Stimulated activated CD4-positive, alpha-beta T cell treated with anti-CD3 and anti-CD28 coated beads, Interleukin-12 subunit alpha, Interleukin-12 subunit beta, amount 100 ng/mL, for 4 hours (primary cell): ENCODE measurements around the gene OR10A7.
"Not testable (repeated sequence)": the region's sequence is repeated elsewhere in the genome, so short reads cannot be mapped to it uniquely, and the experiment has no call there.

Experiments
- DNase-seq: peaks from one replicate; pipeline ENCODE4 v3.0.0-alpha.2; 2020

Gene OR10A7

DNA sequence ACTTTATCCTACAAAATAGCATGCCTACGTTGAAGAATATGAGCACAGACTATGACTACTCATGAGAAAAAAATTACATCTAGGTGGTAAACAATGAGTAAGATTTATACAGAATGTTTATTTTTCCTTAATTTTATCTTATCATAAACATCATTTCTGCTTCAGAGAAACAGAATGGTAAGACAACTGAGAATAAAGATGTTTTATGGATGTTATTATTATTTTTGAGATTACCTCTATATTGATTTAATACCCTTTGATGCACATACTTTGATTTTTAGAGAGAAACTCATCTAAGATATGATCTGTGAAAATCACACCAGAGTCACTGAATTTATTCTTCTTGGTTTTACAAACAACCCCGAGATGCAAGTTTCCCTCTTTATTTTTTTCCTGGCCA is at the start of gene OR10A7:
Gene OR10A7 (plus strand): TSS at position 301 of the 400 bp plus-strand sequence. CDS start 0 bp downstream, at position 301.
- no peak for DNase-seq

GRCh38 chr12:55171445-55171844 is 49.4 kb upstream of the OR10A7 start:
- DNase-seq, result no peak

DNA sequence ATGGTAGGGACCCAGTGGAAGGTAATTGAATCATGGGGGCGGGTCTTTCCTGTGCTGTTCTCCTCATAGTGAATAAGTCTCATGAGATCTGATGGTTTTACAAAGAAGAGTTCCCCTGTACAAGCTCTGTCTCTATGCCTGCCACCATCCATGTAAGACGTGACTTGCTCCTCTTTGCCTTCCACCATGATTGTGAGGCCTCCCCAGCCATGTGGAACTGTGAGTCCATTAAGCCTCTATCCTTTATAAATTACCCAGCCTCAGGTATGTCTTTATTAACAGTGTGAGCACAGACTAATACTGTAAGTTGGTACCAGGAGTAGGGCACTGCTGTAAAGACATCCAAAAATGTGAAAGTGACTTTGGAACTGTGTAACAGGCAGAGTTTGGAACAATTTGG is 49.0 kb upstream of the OR10A7 start:
- not testable (repeated sequence) for DNase-seq

DNA sequence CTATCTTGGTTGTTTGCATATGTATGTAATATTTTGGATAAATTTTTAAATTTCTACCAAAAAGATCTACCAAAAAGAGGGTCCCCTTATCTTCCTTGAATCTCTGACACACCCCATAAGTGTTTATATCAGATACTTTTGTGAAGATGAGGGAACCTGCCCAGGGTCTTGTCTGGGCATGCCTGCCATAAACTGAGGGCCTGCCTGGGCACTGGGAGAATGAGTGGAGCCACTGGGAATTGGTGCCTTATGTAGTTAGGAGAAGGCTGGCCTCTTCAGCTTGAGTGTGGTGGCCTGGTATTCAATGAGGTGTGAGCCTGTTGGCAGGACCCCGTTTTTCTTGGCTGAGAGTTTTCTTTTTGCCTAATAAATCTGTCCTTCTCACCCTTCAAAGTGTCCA is 48.1 kb upstream of the OR10A7 start:
- no peak for DNase-seq

DNA sequence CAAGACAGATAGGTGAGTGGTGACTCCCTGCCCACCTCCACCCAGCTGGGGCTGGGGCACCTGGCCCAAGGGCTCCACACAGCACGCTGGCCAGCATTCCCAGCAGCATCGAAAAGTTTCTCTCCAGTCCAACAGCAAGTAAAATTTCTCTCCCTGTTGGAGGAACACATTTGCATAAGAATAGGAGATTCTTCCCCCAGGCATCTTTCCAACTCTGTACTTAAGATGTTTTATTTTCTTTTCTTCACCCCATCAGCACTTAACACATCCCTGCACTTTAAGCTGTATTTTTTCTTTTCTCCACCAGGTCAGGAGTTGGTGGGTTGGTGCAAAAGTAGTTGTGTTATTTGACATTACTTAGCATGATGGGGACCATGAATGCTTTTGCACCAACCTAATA is 47.4 kb upstream of the OR10A7 start:
- no peak for DNase-seq

- DNase-seq, result no peak
Observed at GRCh38 chr12:55188573-55188972, 32.3 kb upstream of the OR10A7 start.

DNA sequence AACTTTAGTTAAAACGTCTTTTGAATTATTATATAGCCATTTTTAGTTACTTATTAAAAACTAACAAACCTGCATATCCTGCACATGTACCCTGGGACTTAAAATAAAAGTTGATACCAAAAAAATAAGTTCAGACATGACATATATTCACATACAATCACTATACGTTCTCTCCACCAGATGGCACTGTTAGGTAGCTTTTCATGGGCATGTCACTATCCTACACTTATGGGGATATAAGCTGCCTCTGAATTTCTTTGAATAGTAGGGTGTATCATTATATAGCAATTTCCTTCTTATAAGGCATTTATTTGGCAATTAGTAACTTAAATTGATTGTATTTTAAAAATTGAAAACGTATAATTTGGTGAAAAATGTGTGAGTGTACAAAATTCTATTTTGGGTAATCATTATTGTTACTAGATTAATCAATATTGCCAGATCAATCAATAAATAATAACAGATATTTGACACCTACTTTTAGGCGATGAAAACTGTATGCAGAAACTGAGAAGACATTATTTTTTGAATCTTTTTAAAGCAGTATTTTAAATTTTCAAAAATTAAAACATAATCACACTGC is 31.8 kb upstream of the OR10A7 start:
- DNase-seq, result no peak

DNA sequence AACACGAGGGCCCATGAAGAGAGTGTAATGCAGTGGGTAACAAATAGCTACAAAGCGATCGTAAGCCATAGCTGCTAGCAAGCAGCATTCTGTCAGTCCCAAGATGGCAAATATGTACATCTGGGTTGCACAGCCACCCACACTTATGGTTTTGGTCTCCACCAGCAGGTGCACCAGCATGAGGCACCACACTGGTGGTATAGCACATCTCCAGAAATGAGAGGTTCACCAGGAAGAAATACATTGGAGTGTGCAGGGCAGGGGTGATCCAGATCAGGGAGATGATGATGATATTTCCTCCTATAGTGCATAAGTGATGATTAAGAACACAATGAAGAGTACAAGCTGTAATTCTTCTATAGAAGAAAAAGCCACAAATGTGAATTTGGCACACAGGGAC is 26.4 kb upstream of the OR10A7 start:
- no peak for DNase-seq

DNA sequence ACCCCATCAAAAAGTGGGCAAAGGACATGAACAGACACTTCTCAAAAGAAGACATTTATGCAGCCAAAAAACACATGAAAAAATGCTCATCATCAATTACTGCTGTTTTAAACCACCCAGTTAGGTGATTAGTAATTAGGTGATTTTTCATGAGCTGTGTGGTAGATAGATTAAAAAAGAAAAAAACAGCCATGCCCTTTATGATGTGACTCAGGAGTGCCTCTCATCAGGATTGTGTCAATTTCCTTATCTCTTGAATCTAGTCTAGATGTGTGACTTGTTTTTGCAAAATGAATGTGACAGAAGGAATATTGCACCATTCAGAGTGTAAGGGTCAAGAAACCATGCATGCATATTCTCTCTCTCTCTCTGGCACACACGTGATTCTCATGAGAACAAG is 5.7 kb downstream of the OR10A7 start:
- no peak for DNase-seq

- no peak for DNase-seq
Observed at GRCh38 chr12:55227643-55228042, 6.8 kb downstream of the OR10A7 start.

- DNase-seq, result no peak
Observed at GRCh38 chr12:55244309-55244708, 23.5 kb downstream of the OR10A7 start, which contains the start of gene OR6C74. Gene OR6C74, plus strand, starts transcription at chr12:55244609. Its CDS starts 2,679 bp downstream, at chr12:55247288.

- no peak for DNase-seq
Observed at GRCh38 chr12:55246159-55246558, 25.3 kb downstream of the OR10A7 start.

DNA sequence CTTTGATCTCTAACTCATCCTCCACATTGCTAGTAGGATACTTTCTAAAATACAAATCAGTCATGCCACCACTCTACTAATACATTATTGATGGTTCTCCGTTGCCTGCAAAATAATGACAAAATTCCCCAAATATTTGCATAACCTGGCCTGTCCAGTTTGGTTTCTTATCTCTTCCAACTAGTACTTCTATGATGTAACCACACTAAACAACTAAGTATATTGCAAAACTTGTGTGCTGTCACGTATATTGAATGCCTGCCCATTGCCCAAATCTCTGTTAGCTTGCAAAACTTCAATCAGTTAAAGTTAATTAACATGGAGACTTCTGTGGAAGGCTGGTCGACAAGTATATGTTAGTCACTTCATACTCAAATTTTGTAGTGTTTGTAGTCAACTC is 30.1 kb downstream of the OR10A7 start:
- DNase-seq, result no peak

GRCh38 chr12:55253281-55253680 is 32.5 kb downstream of the OR10A7 start:
- no peak for DNase-seq

DNA sequence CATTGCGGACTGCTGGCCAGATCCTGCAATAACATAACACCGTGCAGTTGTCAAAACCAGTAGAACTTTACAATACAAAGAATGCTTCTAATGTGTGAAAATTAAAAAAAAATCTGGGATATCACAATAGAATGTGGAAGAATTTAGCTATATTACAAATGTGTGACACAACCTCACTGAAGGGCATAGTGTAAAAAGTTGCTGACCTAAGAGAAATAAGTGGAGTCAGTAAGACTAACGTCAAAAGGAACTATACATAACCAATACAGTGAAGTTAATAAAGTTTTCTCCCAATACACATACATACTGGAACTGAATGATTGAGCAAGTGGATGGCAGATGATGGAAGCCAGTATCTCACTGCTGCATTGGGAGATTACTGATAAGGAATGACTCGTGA is 36.0 kb downstream of the OR10A7 start:
- no peak for DNase-seq

- DNase-seq, result no peak
Observed at GRCh38 chr12:55258303-55258702, 37.5 kb downstream of the OR10A7 start.
